Loucy (cell line): ENCODE data around the gene BMAL1.

Source experiments
- CTCF ChIP-seq: fragments of 200-600 bp; sonication (generic); conservative IDR thresholded peaks from 2 replicates; pipeline ENCODE4 v1.5.1; 2014; ENCODE audit warnings: mild to moderate bottlenecking, antibody characterized with exemption, low read length
- EZH2phosphoT487 ChIP-seq: fragments of 200-600 bp; IDR thresholded peaks from 2 replicates; pipeline ENCODE4 v1.6.1; 2018; ENCODE audit warnings: antibody characterized with exemption, mild to moderate bottlenecking, moderate library complexity, borderline replicate concordance

- no peak for TF ChIP-seq CTCF
- no peak for TF ChIP-seq EZH2phosphoT487
These were observed 58.8 kb downstream of the BMAL1 start for GRCh38 chr11:13336246-13336878.
